Measurements from ENCODE around the gene SCARB1. TPM values are rescaled to one million over a fixed set of nuclear protein-coding genes. Genes with fewer than 3 reads are reported as not detected.

SCARB1 gene
- polyA plus RNA-seq, 4 donors = 41.9 to 230 (median 180) TPM

DNA sequence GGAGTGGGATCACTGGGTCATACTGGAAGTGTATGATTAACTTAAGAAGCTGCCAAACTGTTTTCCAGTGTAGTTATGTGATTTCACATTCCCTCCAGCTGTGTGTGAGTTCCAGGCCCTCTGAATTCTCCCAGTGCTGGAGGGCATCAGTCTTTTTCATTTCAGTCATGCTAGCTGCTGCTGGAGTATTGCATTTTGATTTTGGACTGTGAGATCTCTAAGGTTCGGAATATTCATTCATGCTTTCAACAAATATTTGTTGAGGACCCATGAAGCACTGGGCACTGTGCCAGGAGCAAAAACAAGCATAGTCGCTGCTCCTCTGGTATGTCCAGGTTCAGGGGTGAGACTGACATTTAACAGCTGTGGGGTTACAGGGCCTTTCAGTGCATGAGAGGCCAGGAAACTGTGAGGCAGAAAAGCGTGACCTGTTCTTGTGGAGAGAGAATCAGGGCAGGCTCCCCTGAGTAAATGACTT lies 133.2 kb downstream of the SCARB1 start:
- 49 to 66% (median 61%) methylated on average over 3 of the region's 3 CpGs for WGBS, 3 donors
- Histone ChIP-seq H3K36me3 (ENCODE audit: control insufficient read depth in 3 of 3, insufficient read depth in 2 of 3, low read depth in 1 of 3, low read length in 3 of 3) (no peaks in the 10 kb centered on the region), H3K27me3 (ENCODE audit: control insufficient read depth in 3 of 3, insufficient read depth in 3 of 3, low read length in 3 of 3) (peaks cover 0 to 3% (median 0%) of the 10 kb centered on the region in 3 donors), H3K9me3 (ENCODE audit: control insufficient read depth in 2 of 2, insufficient read depth in 1 of 2, low read depth in 1 of 2, low read length in 1 of 2) (peaks cover 0 to 4% of the 10 kb centered on the region in 2 donors), H3K4me1 (ENCODE audit: control insufficient read depth in 3 of 3, insufficient read depth in 2 of 3, low read depth in 1 of 3, low read length in 2 of 3) (peaks cover 0 to 3% (median 0%) of the 10 kb centered on the region in 3 donors), H3K4me3 (ENCODE audit: low read depth in 1 of 3, low read length in 3 of 3) (no peak overlapping the region), H3K27ac (ENCODE audit: low read depth in 1 of 3, low read length in 2 of 3) (no peak overlapping the region)
- DNase-seq = no peak
- FAIRE-seq = no peak

DNA sequence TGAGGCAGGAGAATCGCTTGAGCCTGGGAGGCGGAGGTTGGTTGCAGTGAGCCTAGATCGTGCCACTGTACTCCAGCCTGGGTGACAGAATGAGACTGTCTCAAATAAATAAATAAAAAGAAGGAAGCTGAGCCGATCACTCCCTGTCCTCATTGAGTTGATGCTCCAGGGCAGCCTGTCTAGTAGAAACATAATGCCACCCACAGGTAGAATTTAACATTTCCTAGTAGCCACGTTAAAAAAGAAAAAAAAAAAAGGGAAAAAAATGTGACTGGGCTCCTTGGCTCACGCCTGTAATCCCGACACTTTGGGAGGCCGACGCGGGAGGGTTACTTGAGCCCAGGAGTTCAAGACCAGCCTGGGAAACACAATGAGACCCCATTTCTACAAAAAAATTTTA lies 135.7 kb downstream of the SCARB1 start:
- WGBS, 3 donors = 76 to 83% (median 79%) methylated on average over 10 of the region's 10 CpGs
- Histone ChIP-seq H3K27ac (ENCODE audit: low read depth in 1 of 3, low read length in 2 of 3) (no peak overlapping the region), H3K4me1 (ENCODE audit: control insufficient read depth in 3 of 3, insufficient read depth in 2 of 3, low read depth in 1 of 3, low read length in 2 of 3) (peaks cover 0 to 3% (median 0%) of the 10 kb centered on the region in 3 donors), H3K36me3 (ENCODE audit: control insufficient read depth in 3 of 3, insufficient read depth in 2 of 3, low read depth in 1 of 3, low read length in 3 of 3) (no peaks in the 10 kb centered on the region), H3K4me3 (ENCODE audit: low read depth in 1 of 3, low read length in 3 of 3) (no peak overlapping the region), H3K27me3 (ENCODE audit: control insufficient read depth in 3 of 3, insufficient read depth in 3 of 3, low read length in 3 of 3) (peaks cover 0 to 3% (median 0%) of the 10 kb centered on the region in 3 donors), H3K9me3 (ENCODE audit: control insufficient read depth in 2 of 2, insufficient read depth in 1 of 2, low read depth in 1 of 2, low read length in 1 of 2) (peaks cover 0 to 4% of the 10 kb centered on the region in 2 donors)
- FAIRE-seq (no peak), DNase-seq (no peak)

DNA sequence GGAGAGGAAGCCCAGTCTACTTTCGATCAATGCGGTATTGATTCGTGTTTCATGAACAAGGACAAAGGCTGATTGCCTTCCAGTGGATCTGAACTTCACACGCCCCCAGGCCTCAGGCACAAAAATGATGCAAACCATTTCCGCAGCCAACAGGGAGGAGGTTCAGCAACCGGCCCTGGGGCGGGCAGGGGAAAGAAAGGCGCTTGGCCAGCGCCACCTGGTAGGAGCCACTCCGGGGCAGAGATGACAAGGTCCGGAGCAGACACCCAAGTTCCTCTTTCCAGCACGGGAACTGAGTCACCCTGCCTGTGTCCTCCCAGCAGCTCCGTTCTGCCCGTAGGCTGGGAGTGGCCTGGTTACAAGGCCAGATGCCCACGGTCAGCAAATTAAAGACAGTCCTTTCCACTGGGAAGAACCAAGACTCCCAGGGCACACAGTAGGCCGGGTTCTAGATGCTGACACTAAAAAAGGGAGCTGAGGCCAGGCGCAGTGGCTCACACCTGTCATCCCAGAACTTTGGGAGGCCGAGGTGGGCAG lies 136.3 kb downstream of the SCARB1 start:
- H3K36me3 ChIP-seq (ENCODE audit: control insufficient read depth in 3 of 3, insufficient read depth in 2 of 3, low read depth in 1 of 3, low read length in 3 of 3) = no peaks in the 10 kb centered on the region
- WGBS, 3 donors = 31 to 55% (median 38%) methylated on average over 18 of the region's 18 CpGs
- H3K4me1 ChIP-seq (ENCODE audit: control insufficient read depth in 3 of 3, insufficient read depth in 2 of 3, low read depth in 1 of 3, low read length in 2 of 3) = peaks cover 0 to 3% (median 0%) of the 10 kb centered on the region in 3 donors
- peak in 1 of 2 donors; percentile 65 for DNase-seq
- H3K27ac ChIP-seq (ENCODE audit: low read depth in 1 of 3, low read length in 2 of 3) = peak overlapping the region in 1 of 3 donors; percentile 78
- peaks cover 0 to 3% (median 0%) of the 10 kb centered on the region in 3 donors for H3K27me3 ChIP-seq (ENCODE audit: control insufficient read depth in 3 of 3, insufficient read depth in 3 of 3, low read length in 3 of 3)
- no peak for FAIRE-seq
- H3K4me3 ChIP-seq (ENCODE audit: low read depth in 1 of 3, low read length in 3 of 3) = no peak overlapping the region
- H3K9me3 ChIP-seq (ENCODE audit: control insufficient read depth in 2 of 2, insufficient read depth in 1 of 2, low read depth in 1 of 2, low read length in 1 of 2) = peaks cover 0 to 4% of the 10 kb centered on the region in 2 donors

Other genes with a start within 250 kb of the SCARB1 start
- gene UBC, start 50.8 kb upstream of the SCARB1 start, polyA plus RNA-seq = 1,000 to 10,000 TPM in 2 of 4 donors, 100 to 1,000 TPM in 2; 704 to 1,948 (median 1,166) TPM
- gene DHX37, start 125.3 kb upstream of the SCARB1 start, polyA plus RNA-seq = 10 to 100 TPM in 1 of 4 donors, 1 to 10 TPM in 3; 6.3 to 13.1 (median 8.9) TPM
- 10 to 100 TPM in 2 of 4 donors, 1 to 10 TPM in 2; 7.0 to 31.8 (median 19.0) TPM for gene BRI3BP, start 129.8 kb upstream of the SCARB1 start, polyA plus RNA-seq
- gene AACS, start 201.6 kb upstream of the SCARB1 start, polyA plus RNA-seq = 10 to 100 TPM; 15.8 to 35.9 (median 22.4) TPM